Measurements from ENCODE around the gene HORMAD1. TPM values are rescaled to one million over a fixed set of nuclear protein-coding genes. Genes with fewer than 3 reads are reported as not detected.

The HORMAD1 gene
- not detected in 2 replicates for total RNA-seq

DNA sequence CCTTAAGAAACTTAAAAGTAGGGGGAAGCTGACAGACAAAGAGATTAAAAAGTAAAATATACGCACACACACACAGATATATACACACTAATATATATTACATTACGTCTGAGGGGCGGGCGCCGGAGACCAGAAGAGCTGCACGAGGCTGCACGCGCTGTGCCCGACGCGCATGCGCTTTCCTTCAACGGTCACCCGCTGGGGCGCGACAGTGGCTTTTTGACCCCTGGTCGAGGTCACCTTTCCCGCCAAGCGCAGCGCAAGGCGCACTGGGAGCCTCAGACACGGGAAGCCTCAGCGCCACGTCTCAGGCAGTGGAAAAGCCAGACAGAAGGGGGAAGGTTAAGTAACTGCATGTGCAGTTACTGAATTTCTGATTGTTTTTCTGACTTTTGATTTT lies at the start of gene HORMAD1:
HORMAD1 (minus strand) TSS at position 193 of the 400 bp plus-strand sequence. CDS start 1,390 bp downstream, outside the sequence.

GRCh38 chr1:150765296-150765976 lies 44.7 kb upstream of the HORMAD1 start, which contains the start of gene CTSS:
Gene CTSS (minus strand): TSS chr1:150765778. CDS start chr1:150764763, 1,015 bp downstream.

GRCh38 chr1:150696995-150697927 lies 23.4 kb downstream of the HORMAD1 start, which contains the start of gene GOLPH3L:
Gene GOLPH3L (minus strand): TSS chr1:150697154. CDS start chr1:150694838, 2,316 bp downstream.

Other genes starting within 250 kb of the HORMAD1 start
- 19.3 and 27.0 TPM in 2 replicates for gene TARS2, start 233.5 kb downstream of the HORMAD1 start, total RNA-seq
- gene ECM1, start 212.8 kb downstream of the HORMAD1 start, total RNA-seq, result 27.8 and 74.4 TPM in 2 replicates
- 1.5 TPM in 1 of 2 replicates, not detected in the other for gene FALEC, start 205.1 kb downstream of the HORMAD1 start, total RNA-seq
- 21.5 and 30.8 TPM in 2 replicates for gene ADAMTSL4, start 171.5 kb downstream of the HORMAD1 start, total RNA-seq
- 190 and 202 TPM in 2 replicates for gene MCL1, start 141.3 kb downstream of the HORMAD1 start, total RNA-seq
- 50.9 and 161 TPM in 2 replicates for gene ENSA, start 91.3 kb downstream of the HORMAD1 start, total RNA-seq
- gene GOLPH3L, start 23.7 kb downstream of the HORMAD1 start, total RNA-seq, result 13.6 and 15.3 TPM in 2 replicates
- gene CTSS, start 44.9 kb upstream of the HORMAD1 start, total RNA-seq, result 2.3 and 6.1 TPM in 2 replicates
- gene CTSK, start 87.4 kb upstream of the HORMAD1 start, total RNA-seq, result 224 and 295 TPM in 2 replicates
- gene ARNT, start 155.7 kb upstream of the HORMAD1 start, total RNA-seq, result 46.3 and 54.3 TPM in 2 replicates
- not detected in 2 replicates for gene CTXND2, start 166.2 kb upstream of the HORMAD1 start, total RNA-seq
- gene SETDB1, start 205.5 kb upstream of the HORMAD1 start, total RNA-seq, result 35.9 and 42.5 TPM in 2 replicates